Activated B cell treated with CpG ODN at 0.5 μM for 24 hours (primary cell): Measurements from ENCODE around the gene WASL. TPM values are rescaled to one million over a fixed set of nuclear protein-coding genes. Genes with fewer than 3 reads are reported as not detected.
"Not testable (repeated sequence)": the region's sequence is repeated elsewhere in the genome, so short reads cannot be mapped to it uniquely, and the experiment has no call there.

Source experiments
- ATAC-seq: fragments of 200-7000 bp; cut with Tn5 transposase; one replicate; pipeline ENCODE4 v1.10.0; 2021; ENCODE audit warnings: low read depth, mild to moderate bottlenecking, moderate library complexity
- CTCF ChIA-PET: fragments of 350-600 bp; sonication (Branson Sonifier 250); formaldehyde crosslinking; loops from one replicate; lab custom pipeline; 2021; ENCODE audit warnings: antibody characterized with exemption; lab: Charles Lee
- POLR2A ChIA-PET: fragments of 350-600 bp; sonication (Branson Sonifier 250); formaldehyde crosslinking; loops from one replicate; lab custom pipeline; 2021; ENCODE audit warnings: antibody characterized with exemption; lab: Charles Lee
- DNase-seq: peaks from one replicate; pipeline ENCODE4 v3.0.0; 2022
- H3K27ac Mint-ChIP-seq: one replicate; pipeline ENCODE4 v1.8.0; 2020; ENCODE audit warnings: mixed read lengths
- H3K27me3 Mint-ChIP-seq: one replicate; pipeline ENCODE4 v1.8.0; 2021; ENCODE audit warnings: mixed read lengths
- H3K36me3 Mint-ChIP-seq: one replicate; pipeline ENCODE4 v1.8.0; 2021; ENCODE audit warnings: low read depth, mixed read lengths
- H3K4me1 Mint-ChIP-seq: one replicate; pipeline ENCODE4 v1.8.0; 2021; ENCODE audit warnings: mixed read lengths
- H3K4me3 Mint-ChIP-seq: one replicate; pipeline ENCODE4 v1.8.0; 2020; ENCODE audit warnings: mild to moderate bottlenecking, mixed read lengths
- H3K9me3 Mint-ChIP-seq: one replicate; pipeline ENCODE4 v1.8.0; 2020; ENCODE audit warnings: mixed read lengths
- CTCF ChIP-seq: fragments of 200-600 bp; IDR thresholded peaks from one replicate; pipeline ENCODE4 v1.8.0; 2022; ENCODE audit warnings: antibody characterized with exemption, mild to moderate bottlenecking
- intact Hi-C: fragments of 100-400 bp; cut with micrococcal nuclease; formaldehyde crosslinking; loops from one replicate; pipeline ENCODE4 v1.15.1; 2024
- total RNA-seq: library from RNA; stranded (reverse); gene quantifications from 2 replicates; pipeline ENCODE4 v1.2.3, GENCODE V29; 2022

WASL gene
- total RNA-seq = 5.5 and 6.9 TPM in 2 replicates

GRCh38 chr7:123748734-123749536 lies at the start of gene WASL:
Gene WASL (minus strand): TSS chr7:123749003. CDS start chr7:123748734, 269 bp downstream.
- peak; percentile 89 for DNase-seq
- peak within 1 kb of the TSS; percentile 93 for H3K4me3 Mint-ChIP-seq

GRCh38 chr7:123797673-123798531 lies 49.1 kb upstream of the WASL start:
- no peaks in the 10 kb centered on the region for H3K9me3 Mint-ChIP-seq
- DNase-seq (no peak), ATAC-seq (no peak)
- intact Hi-C loops = loop anchor here (1.0 to 5.0 kb wide), 2 partner anchors 67 to 1059 kb away; no protein-coding TSS in a partner anchor
- no peaks in the 10 kb centered on the region for H3K27me3 Mint-ChIP-seq
- H3K4me3 Mint-ChIP-seq = no peak overlapping the region
- no peaks in the 10 kb centered on the region for H3K36me3 Mint-ChIP-seq
- CTCF ChIA-PET = interaction anchor here (1.0 to 1.6 kb wide), 5 partner anchors 67 to 74 kb away, joined by 4 to 7 read pairs (median 5); no protein-coding TSS in a partner anchor
- no peak for TF ChIP-seq CTCF
- H3K4me1 Mint-ChIP-seq = no peaks in the 10 kb centered on the region
- H3K27ac Mint-ChIP-seq = no peak overlapping the region
- POLR2A ChIA-PET = no interaction called here

More at GRCh38 chr7:123748734-123749536, at the start of gene WASL:
- H3K9me3 Mint-ChIP-seq = no peaks in the 10 kb centered on the region
- intact Hi-C loops = loop anchor here (1.0 to 2.0 kb wide), 4 partner anchors 48 to 1180 kb away; partner anchors contain the start of genes IQUB, NDUFA5 and POT1
- no peaks in the 10 kb centered on the region for H3K27me3 Mint-ChIP-seq
- POLR2A ChIA-PET = interaction anchor here (0.7 to 1.8 kb wide), 7 partner anchors 21 to 1181 kb away, joined by 3 to 28 read pairs (median 3); partner anchors contain the start of genes IQUB, NDUFA5 and POT1
- TF ChIP-seq CTCF = no peak
- H3K27ac Mint-ChIP-seq = peak within 1 kb of the TSS; percentile 93
- CTCF ChIA-PET = interaction anchor here (1.0 to 2.0 kb wide), 2 partner anchors 22 to 47 kb away, joined by 3 to 5 read pairs; no protein-coding TSS in a partner anchor
- peaks cover 4% of the 10 kb centered on the region for H3K36me3 Mint-ChIP-seq
- peaks cover 54% of the 10 kb centered on the region for H3K4me1 Mint-ChIP-seq
- peak; percentile 85 for ATAC-seq

GRCh38 chr7:123796568-123796967 lies 47.8 kb upstream of the WASL start:
- ATAC-seq (no peak), DNase-seq (no peak)
- H3K27ac Mint-ChIP-seq = no peak overlapping the region
- no peak for TF ChIP-seq CTCF
- POLR2A ChIA-PET = no interaction called here
- no peaks in the 10 kb centered on the region for H3K27me3 Mint-ChIP-seq
- no peak overlapping the region for H3K4me3 Mint-ChIP-seq
- CTCF ChIA-PET = interaction anchor here (1.2 kb wide), 1 partner anchor 75 kb away, joined by 5 read pairs; no protein-coding TSS in a partner anchor
- no peaks in the 10 kb centered on the region for H3K36me3 Mint-ChIP-seq
- intact Hi-C loops = loop anchor here (5.0 kb wide), 1 partner anchor 1061 kb away; no protein-coding TSS in a partner anchor
- no peaks in the 10 kb centered on the region for H3K4me1 Mint-ChIP-seq
- H3K9me3 Mint-ChIP-seq = no peaks in the 10 kb centered on the region

DNA sequence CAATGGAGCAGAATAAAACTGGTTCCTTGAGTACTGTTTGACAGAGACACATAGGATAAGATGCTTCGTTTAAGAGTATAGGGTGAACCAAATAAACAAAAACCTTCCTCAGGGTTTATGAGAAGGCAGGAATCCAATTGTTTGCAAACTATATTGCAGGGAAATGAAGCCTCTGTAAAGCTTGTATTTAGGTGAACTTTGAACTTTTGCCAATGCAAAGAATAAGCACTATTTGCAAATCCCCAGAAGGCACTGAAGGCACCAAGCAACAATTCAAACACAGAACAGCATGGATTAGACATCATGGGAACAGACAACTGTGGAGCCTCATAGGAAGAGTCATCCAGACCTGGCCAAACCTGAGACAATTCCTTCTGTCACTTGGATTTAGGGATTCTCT lies 47.1 kb upstream of the WASL start:
- no peak overlapping the region for H3K27ac Mint-ChIP-seq
- no peak for ATAC-seq
- H3K27me3 Mint-ChIP-seq = no peaks in the 10 kb centered on the region
- ChIA-PET CTCF (no interaction called here), POLR2A (no interaction called here)
- intact Hi-C loops = loop anchor here (5.0 kb wide), 1 partner anchor 1061 kb away; no protein-coding TSS in a partner anchor
- H3K4me3 Mint-ChIP-seq = no peak overlapping the region
- no peak for DNase-seq
- no peak for TF ChIP-seq CTCF
- no peaks in the 10 kb centered on the region for H3K36me3 Mint-ChIP-seq
- no peaks in the 10 kb centered on the region for H3K4me1 Mint-ChIP-seq
- no peaks in the 10 kb centered on the region for H3K9me3 Mint-ChIP-seq

GRCh38 chr7:123795116-123795515 lies 46.3 kb upstream of the WASL start:
- H3K4me3 Mint-ChIP-seq, H3K36me3 Mint-ChIP-seq, H3K27me3 Mint-ChIP-seq, H3K9me3 Mint-ChIP-seq, DNase-seq, POLR2A ChIA-PET, H3K4me1 Mint-ChIP-seq, CTCF ChIA-PET, ATAC-seq, H3K27ac Mint-ChIP-seq: not testable (repeated sequence)
- intact Hi-C loops = loop anchor here (5.0 kb wide), 1 partner anchor 1062 kb away; no protein-coding TSS in a partner anchor
